GF-D8 (cell line): ENCODE data around the gene REC8.
A peak's percentile ranks its signal among the peaks of the same experiment; 100 is the strongest.

Source experiments
- DNase-seq: peaks from one replicate; lab custom pipeline; 2025; lab: John Stamatoyannopoulos, UW

The REC8 gene

GRCh38 chr14:24171422-24172260, at the start of gene REC8:
REC8 (plus strand) TSS chr14:24172080; CDS start chr14:24172553, 473 bp downstream.
- DNase-seq, result no peak

GRCh38 chr14:24122416-24122815, 49.5 kb upstream of the REC8 start:
- no peak for DNase-seq

GRCh38 chr14:24122898-24123297, 49.0 kb upstream of the REC8 start:
- DNase-seq, result no peak

- DNase-seq, result no peak
Measured at GRCh38 chr14:24123424-24124417, 48.2 kb upstream of the REC8 start.

- DNase-seq, result no peak
Measured at GRCh38 chr14:24126939-24127338, 44.9 kb upstream of the REC8 start.

GRCh38 chr14:24127673-24128072, 44.2 kb upstream of the REC8 start:
- no peak for DNase-seq

GRCh38 chr14:24129410-24129998, 42.4 kb upstream of the REC8 start:
- no peak for DNase-seq

- DNase-seq, result no peak
Measured at GRCh38 chr14:24130380-24130716, 41.5 kb upstream of the REC8 start, which contains the start of gene FITM1. FITM1 (plus strand) TSS chr14:24130659; CDS start chr14:24131564, 905 bp downstream.

GRCh38 chr14:24130717-24131548, 40.9 kb upstream of the REC8 start:
- DNase-seq, result no peak

GRCh38 chr14:24131549-24131966, 40.3 kb upstream of the REC8 start:
- no peak for DNase-seq

GRCh38 chr14:24132061-24132685, 39.7 kb upstream of the REC8 start:
- DNase-seq, result no peak

- DNase-seq, result no peak
Measured at GRCh38 chr14:24132976-24133375, 38.9 kb upstream of the REC8 start.

GRCh38 chr14:24133735-24134134, 38.1 kb upstream of the REC8 start:
- DNase-seq, result no peak

- no peak for DNase-seq
Measured at GRCh38 chr14:24135584-24135833, 36.4 kb upstream of the REC8 start.

GRCh38 chr14:24135834-24136683, 35.8 kb upstream of the REC8 start, which contains the start of gene PSME1:
PSME1 (plus strand) TSS chr14:24136194; CDS start chr14:24136263, 69 bp downstream.
- peak; percentile 67 for DNase-seq

- no peak for DNase-seq
Measured at GRCh38 chr14:24136684-24137528, 35.0 kb upstream of the REC8 start.

GRCh38 chr14:24137529-24138395, 34.1 kb upstream of the REC8 start:
- DNase-seq, result no peak
